Measurements from ENCODE around the gene CHMP4A.
A peak's percentile ranks its signal among the peaks of the same experiment; 100 is the strongest.

CHMP4A gene

GRCh38 chr14:24241829-24242443 lies 28.6 kb upstream of the CHMP4A start:
- H3K27ac ChIP-seq (ENCODE audit: poor library complexity, severe bottlenecking) = peak overlapping the region; percentile 84
- H3K36me3 ChIP-seq (ENCODE audit: low read depth) = peaks cover 46% of the 10 kb centered on the region
- ATAC-seq (ENCODE audit: low read depth) = peak; percentile 83
- peaks cover 23% of the 10 kb centered on the region for H3K4me1 ChIP-seq (ENCODE audit: insufficient read depth, poor library complexity, severe bottlenecking)
- no peak for TF ChIP-seq CTCF (IDR thresholded peaks at IDR 0.05; ENCODE audit: poor library complexity, severe bottlenecking)
- peak overlapping the region; percentile 51 for H3K4me3 ChIP-seq (ENCODE audit: severe bottlenecking)
- H3K27me3 ChIP-seq (ENCODE audit: insufficient read depth, poor library complexity, severe bottlenecking) = no peaks in the 10 kb centered on the region
- DNase-seq (ENCODE audit: low spot score) = peak; percentile 99
- H3K9me3 ChIP-seq (ENCODE audit: severe bottlenecking) = no peaks in the 10 kb centered on the region

GRCh38 chr14:24240110-24240918 lies 27.0 kb upstream of the CHMP4A start:
- H3K4me3 ChIP-seq (ENCODE audit: severe bottlenecking) = no peak overlapping the region
- TF ChIP-seq CTCF (IDR thresholded peaks at IDR 0.05; ENCODE audit: poor library complexity, severe bottlenecking) = no peak
- ATAC-seq (ENCODE audit: low read depth) (no peak), DNase-seq (ENCODE audit: low spot score) (no peak)
- peak overlapping the region; percentile 18 for H3K27ac ChIP-seq (ENCODE audit: poor library complexity, severe bottlenecking)
- no peaks in the 10 kb centered on the region for H3K9me3 ChIP-seq (ENCODE audit: severe bottlenecking)
- no peaks in the 10 kb centered on the region for H3K27me3 ChIP-seq (ENCODE audit: insufficient read depth, poor library complexity, severe bottlenecking)
- H3K4me1 ChIP-seq (ENCODE audit: insufficient read depth, poor library complexity, severe bottlenecking) = peaks cover 23% of the 10 kb centered on the region
- H3K36me3 ChIP-seq (ENCODE audit: low read depth) = peaks cover 63% of the 10 kb centered on the region

GRCh38 chr14:24238527-24239037 lies 25.3 kb upstream of the CHMP4A start:
- peak overlapping the region; percentile 18 for H3K27ac ChIP-seq (ENCODE audit: poor library complexity, severe bottlenecking)
- ATAC-seq (ENCODE audit: low read depth) (no peak), DNase-seq (ENCODE audit: low spot score) (no peak)
- H3K27me3 ChIP-seq (ENCODE audit: insufficient read depth, poor library complexity, severe bottlenecking) = no peaks in the 10 kb centered on the region
- TF ChIP-seq CTCF (IDR thresholded peaks at IDR 0.05; ENCODE audit: poor library complexity, severe bottlenecking) = no peak
- H3K4me3 ChIP-seq (ENCODE audit: severe bottlenecking) = no peak overlapping the region
- H3K36me3 ChIP-seq (ENCODE audit: low read depth) = peaks cover 80% of the 10 kb centered on the region
- H3K9me3 ChIP-seq (ENCODE audit: severe bottlenecking) = no peaks in the 10 kb centered on the region
- peaks cover 31% of the 10 kb centered on the region for H3K4me1 ChIP-seq (ENCODE audit: insufficient read depth, poor library complexity, severe bottlenecking)

GRCh38 chr14:24238123-24238522 lies 24.8 kb upstream of the CHMP4A start:
- no peaks in the 10 kb centered on the region for H3K9me3 ChIP-seq (ENCODE audit: severe bottlenecking)
- peaks cover 83% of the 10 kb centered on the region for H3K36me3 ChIP-seq (ENCODE audit: low read depth)
- peak overlapping the region; percentile 18 for H3K27ac ChIP-seq (ENCODE audit: poor library complexity, severe bottlenecking)
- H3K4me3 ChIP-seq (ENCODE audit: severe bottlenecking) = no peak overlapping the region
- DNase-seq (ENCODE audit: low spot score) = peak; percentile 85
- peaks cover 27% of the 10 kb centered on the region for H3K4me1 ChIP-seq (ENCODE audit: insufficient read depth, poor library complexity, severe bottlenecking)
- no peaks in the 10 kb centered on the region for H3K27me3 ChIP-seq (ENCODE audit: insufficient read depth, poor library complexity, severe bottlenecking)
- TF ChIP-seq CTCF (IDR thresholded peaks at IDR 0.05; ENCODE audit: poor library complexity, severe bottlenecking) = no peak
- peak; percentile 6; the same call in 2 of the 3 replicates for ATAC-seq (ENCODE audit: low read depth)
